GM21447 (cell line): ENCODE data around the gene SLC52A1.
A peak's percentile ranks its signal among the peaks of the same experiment; 100 is the strongest.
"Not testable (repeated sequence)": the region's sequence is repeated elsewhere in the genome, so short reads cannot be mapped to it uniquely, and the experiment has no call there.

Experiments
- ATAC-seq: cut with Tn5 transposase; IDR thresholded peaks from one replicate; pipeline ENCODE4 v1.9.1; 2021; ENCODE audit not compliant: unreplicated experiment

SLC52A1 gene

GRCh38 chr17:5035315-5035714 lies at the start of gene SLC52A1:
TSS of gene SLC52A1 (minus strand) at chr17:5035426. CDS start at chr17:5034606, 820 bp downstream.
- no peak for ATAC-seq

- no peak for ATAC-seq
Observed at GRCh38 chr17:5080591-5080990, 45.4 kb upstream of the SLC52A1 start.

GRCh38 chr17:5078106-5079028 lies 43.1 kb upstream of the SLC52A1 start, which contains the start of gene ZFP3:
TSS of gene ZFP3 (plus strand) at chr17:5078467. CDS start at chr17:5091505, 13,038 bp downstream.
- ATAC-seq = peak; percentile 68

DNA sequence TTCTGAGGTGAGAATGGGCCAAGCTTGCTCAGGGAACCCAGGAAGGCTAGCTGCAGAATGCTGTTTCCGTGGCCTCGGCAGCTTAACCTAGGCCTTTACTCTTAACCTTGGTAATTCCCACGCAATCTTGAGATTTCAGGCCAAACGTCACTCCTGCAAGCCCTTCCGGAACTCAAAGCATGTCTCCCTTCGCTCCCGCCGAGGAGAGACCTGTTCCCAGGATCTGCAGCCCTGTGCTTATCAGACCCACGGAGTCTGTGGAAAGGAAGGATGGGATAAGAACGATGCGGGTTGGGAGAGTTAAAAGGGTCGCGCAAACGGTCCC lies 42.5 kb upstream of the SLC52A1 start:
- no peak for ATAC-seq

GRCh38 chr17:5077275-5077674 lies 42.0 kb upstream of the SLC52A1 start:
- ATAC-seq = not testable (repeated sequence)

DNA sequence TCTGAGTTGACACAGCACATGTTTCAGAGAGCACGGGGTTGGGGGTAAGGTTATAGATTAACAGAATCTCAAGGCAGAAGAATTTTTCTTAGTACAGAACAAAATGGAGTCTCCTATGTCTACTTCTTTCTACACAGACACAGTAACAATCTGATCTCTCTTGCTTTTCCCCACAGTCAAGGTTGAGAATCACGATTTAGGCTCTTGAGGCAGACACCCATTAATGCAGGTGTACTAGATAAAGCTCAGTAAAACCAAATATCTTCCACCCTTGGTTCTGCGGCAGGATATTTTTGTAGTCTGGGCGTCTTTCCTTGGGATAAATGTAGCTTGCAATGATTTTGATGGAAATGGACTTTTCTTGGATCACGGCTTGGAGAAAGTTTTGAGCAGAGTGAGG lies 40.2 kb upstream of the SLC52A1 start:
- not testable (repeated sequence) for ATAC-seq

- ATAC-seq = no peak
Observed at GRCh38 chr17:5069724-5070123, 34.5 kb upstream of the SLC52A1 start.

DNA sequence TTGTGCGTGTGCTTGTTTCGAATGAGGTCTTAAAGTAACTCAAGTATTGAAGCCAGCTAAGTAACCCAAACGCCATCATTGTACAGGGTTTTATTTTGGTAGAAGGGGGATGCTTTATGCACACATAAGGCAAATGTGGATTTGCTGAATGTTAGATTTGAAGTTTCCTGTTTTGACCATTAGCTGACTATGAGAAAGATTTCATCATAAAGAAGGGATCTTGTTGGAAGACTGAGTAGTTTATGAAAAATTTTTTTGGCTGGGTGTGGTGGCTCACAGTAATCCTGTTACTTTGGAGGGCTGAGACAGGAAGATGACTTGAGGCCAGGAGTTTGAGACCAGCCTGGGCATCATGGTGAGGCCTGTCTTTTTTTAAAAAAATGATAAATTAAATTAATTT lies 33.0 kb upstream of the SLC52A1 start:
- ATAC-seq = no peak

DNA sequence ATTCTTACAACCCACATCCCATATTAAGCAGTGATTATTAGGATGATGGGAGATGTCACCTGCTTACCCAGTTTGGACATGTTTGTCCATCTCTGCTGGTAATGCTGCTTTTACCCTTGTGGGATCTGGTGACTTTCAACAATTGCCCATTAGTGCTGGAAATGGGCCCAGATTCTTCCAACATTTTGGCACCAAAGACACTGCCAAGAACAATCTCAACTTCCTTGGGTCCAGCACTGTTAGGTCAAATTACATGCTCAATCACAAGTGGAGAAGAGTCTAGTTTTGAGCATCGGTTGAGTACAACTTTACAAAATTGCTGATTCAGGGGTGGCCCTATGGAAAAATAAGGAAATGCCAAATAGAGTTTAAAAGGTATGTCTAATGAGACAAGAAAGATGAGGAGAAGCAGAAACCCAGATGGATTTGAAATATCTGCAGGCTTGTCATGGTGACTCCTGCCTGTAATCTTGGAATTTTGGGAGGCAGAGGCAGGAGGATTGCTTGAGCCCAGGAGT lies 30.1 kb upstream of the SLC52A1 start:
- ATAC-seq = no peak

- no peak for ATAC-seq
Observed at GRCh38 chr17:5055543-5055942, 20.3 kb upstream of the SLC52A1 start.

GRCh38 chr17:5050278-5050677 lies 15.1 kb upstream of the SLC52A1 start:
- ATAC-seq = no peak

GRCh38 chr17:5049314-5049841 lies 14.2 kb upstream of the SLC52A1 start:
- no peak for ATAC-seq

- ATAC-seq = no peak
Observed at GRCh38 chr17:5047446-5047845, 12.2 kb upstream of the SLC52A1 start.

DNA sequence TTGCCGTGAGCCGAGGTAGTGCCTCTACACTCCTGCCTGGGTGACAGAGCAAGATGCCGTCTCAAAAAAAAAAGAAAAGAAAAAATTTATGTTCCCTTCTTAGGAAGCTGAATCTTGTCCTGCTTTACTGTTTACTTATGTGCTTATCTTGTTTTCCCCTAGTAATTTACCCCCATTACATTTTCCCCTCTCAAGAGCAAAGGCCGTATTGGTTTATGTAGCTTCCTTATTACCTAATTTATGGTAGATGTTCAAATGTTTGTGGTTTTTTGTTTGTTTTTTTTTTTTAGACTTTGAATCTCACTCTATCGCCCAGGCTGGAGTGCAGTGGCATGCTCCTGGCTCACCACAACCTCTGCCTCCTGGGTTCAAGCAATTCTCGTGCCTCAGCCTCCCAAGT lies 10.3 kb upstream of the SLC52A1 start:
- no peak for ATAC-seq

DNA sequence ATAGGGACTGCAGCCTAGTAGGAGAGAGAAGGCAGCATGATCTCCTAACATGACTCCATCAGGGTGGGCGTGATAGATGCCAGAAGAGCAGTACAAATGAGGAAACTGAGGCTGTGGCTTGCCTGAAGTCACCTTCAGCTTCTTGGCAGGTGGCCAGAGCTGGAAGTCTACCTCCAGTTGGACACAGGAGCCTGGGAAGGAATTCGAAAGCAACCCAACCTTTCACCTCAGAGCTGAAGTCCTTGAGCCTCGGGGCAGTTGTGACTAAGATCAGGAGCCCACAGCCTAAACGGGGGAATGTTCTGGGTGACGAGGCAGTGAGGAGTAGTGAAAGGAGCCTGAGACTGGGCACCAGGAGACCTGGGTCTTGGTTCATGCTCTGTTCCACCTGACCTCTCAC lies 9.4 kb upstream of the SLC52A1 start:
- no peak for ATAC-seq

GRCh38 chr17:5043524-5043923 lies 8.3 kb upstream of the SLC52A1 start:
- ATAC-seq = no peak

- ATAC-seq = no peak
Observed at GRCh38 chr17:5042157-5043022, 7.2 kb upstream of the SLC52A1 start.

GRCh38 chr17:5034651-5035050 lies 575 bp downstream of the SLC52A1 start:
- ATAC-seq = no peak

DNA sequence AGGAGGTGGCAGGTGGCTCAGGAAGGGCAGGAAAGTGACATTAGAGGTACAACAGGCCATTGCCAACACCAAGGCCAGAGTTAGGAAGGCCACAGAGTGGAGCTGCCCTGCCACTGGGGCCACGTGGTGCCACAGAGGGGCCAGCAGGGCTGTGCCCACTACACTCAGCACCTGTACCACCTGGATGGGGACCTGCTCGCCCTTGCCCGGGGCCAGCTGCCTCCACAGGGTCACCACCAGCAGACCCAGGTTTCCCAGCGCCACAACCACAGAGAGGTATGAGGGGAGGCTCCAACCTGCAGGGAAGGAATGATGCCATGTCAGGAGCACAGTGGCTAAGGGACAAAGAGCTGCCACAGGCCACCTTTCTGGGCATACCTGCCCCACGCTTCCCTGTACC lies 1.2 kb downstream of the SLC52A1 start:
- ATAC-seq = no peak

- no peak for ATAC-seq
Observed at GRCh38 chr17:5033352-5034015, 1.7 kb downstream of the SLC52A1 start.

DNA sequence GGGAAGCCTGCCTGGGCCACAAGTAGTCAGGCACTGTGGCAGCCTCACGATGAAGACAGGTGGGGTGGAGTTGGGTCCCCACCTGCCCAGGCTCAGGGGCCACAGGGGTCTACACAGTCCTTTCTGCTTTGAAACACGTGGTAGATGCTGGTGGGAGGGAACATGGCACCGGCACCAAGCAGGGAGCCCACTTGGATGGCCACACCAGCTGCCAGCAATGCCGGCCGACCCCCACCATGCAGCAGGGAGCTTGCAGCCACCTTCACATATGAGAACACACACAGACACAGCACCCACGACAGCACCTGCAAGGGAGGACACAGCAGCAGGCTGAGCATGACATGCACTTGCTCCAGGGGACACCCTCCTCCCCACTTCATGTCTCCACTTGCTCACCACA lies 2.4 kb downstream of the SLC52A1 start:
- ATAC-seq = no peak
